22Rv1 (cell line): ENCODE measurements around the gene RYK.

Experiments
- ZFX ChIP-seq: fragments of 450-650 bp; IDR thresholded peaks from 2 replicates; pipeline ENCODE4 v1.6.1; 2017; ENCODE audit warnings: antibody characterized with exemption, borderline replicate concordance
- TF ChIP-seq, protein P1 (sequence below): fragments of 450-650 bp; IDR thresholded peaks from 2 replicates; pipeline ENCODE4 v1.5.1; 2017; ENCODE audit warnings: mild to moderate bottlenecking

DNA sequence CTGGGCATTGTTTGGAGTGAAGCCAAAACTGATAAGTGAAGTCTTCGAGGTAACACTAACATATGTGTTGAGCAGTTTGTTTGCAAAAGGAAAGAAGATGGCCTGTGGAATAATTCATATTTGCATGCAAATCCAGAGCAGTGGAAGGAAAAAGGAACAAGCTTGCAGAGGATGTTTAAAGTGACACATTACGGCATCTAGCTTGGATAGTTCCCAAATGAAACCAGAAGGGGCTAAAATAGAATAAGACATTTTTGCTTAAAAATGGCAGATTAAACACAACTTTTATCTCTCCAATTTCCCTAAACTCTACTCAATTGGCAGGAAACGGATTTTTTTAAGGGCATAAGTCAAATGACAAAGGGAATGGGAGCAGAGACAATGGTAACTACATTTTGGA is 25.4 kb upstream of the RYK start:
- TF ChIP-seq, protein P1, sequence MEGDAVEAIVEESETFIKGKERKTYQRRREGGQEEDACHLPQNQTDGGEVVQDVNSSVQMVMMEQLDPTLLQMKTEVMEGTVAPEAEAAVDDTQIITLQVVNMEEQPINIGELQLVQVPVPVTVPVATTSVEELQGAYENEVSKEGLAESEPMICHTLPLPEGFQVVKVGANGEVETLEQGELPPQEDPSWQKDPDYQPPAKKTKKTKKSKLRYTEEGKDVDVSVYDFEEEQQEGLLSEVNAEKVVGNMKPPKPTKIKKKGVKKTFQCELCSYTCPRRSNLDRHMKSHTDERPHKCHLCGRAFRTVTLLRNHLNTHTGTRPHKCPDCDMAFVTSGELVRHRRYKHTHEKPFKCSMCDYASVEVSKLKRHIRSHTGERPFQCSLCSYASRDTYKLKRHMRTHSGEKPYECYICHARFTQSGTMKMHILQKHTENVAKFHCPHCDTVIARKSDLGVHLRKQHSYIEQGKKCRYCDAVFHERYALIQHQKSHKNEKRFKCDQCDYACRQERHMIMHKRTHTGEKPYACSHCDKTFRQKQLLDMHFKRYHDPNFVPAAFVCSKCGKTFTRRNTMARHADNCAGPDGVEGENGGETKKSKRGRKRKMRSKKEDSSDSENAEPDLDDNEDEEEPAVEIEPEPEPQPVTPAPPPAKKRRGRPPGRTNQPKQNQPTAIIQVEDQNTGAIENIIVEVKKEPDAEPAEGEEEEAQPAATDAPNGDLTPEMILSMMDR, result no peak
- TF ChIP-seq ZFX, result no peak
